Activated CD8-positive, alpha-beta memory T cell treated with anti-CD3 and anti-CD28 coated beads, Interleukin-2, amount 50 U/mL, for 4 hours (primary cell): ENCODE data around the gene PHF1.
"Not testable (repeated sequence)": the region's sequence is repeated elsewhere in the genome, so short reads cannot be mapped to it uniquely, and the experiment has no call there.

Experiments
- DNase-seq: peaks from one replicate; pipeline ENCODE4 v3.0.0-alpha.2; 2020

The PHF1 gene

DNA sequence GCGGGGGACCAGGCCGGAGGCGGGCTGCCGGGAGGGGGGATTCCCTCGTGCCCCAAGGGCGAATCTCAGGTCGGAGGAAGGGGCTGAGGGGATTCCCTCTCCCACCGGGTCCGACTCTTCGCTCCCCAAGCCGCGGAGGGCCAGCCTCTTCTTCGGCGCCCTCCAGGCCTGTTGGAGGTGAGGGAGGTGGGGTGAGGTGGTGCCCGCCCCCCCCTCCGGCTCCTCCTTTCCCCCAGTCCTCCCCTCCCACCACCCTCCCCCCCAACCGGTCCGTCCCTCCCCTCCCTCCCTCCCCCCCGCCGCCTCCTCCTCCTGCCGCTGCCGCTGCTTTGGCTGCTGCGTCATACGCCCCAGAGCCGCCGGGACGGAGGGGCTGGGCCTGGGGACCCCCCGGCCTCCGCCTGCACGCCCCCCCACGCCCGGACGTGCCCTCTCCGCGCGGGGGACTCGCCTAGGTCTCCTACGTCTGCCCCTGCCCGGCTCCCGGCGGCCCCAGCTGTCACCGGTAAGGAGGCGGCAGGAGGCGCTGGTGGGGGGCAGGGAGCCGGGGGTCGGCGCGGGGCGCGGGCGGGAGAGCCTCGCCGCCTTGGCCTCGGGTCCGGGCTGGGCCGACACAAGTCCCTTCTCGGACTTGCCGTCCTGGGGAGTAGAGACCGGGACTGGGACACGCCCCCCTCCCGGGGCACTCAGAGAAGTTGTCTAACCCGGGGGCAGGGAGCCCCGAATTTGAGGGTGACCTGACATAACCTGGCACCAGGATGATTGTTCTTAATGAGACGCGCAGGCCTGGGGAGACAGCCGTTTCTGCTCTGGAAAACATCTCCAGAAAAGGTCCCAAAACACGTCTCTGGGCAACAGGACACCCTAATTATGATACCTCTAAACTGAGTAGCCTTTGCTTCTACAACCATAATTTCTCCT lies at the start of gene PHF1:
PHF1 (plus strand) TSS at position 304 of the 921 bp plus-strand sequence. CDS start 1,250 bp downstream, outside the sequence.
- DNase-seq, result peak; percentile 80

DNA sequence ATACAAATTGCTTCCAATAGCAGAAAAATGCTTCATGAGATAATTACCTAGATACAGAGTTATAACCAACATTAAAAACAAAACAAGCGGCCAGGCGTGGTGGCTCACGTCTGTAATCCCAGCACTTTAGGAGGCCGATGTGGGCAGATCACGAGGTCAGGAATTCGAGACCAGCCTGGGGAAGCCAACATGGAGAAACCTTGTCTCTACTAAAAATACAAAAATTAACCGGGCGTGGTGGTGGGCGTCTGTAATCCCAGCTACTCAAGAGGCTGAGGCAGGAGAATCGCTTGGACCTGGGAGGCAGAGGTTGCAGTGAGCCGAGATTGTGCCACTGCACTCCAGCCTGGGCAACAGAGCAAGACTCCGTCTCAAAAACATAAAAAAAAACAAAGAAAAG lies 47.3 kb upstream of the PHF1 start:
- DNase-seq, result not testable (repeated sequence)

- not testable (repeated sequence) for DNase-seq
These were observed 46.2 kb upstream of the PHF1 start for GRCh38 chr6:33364475-33365205.

DNA sequence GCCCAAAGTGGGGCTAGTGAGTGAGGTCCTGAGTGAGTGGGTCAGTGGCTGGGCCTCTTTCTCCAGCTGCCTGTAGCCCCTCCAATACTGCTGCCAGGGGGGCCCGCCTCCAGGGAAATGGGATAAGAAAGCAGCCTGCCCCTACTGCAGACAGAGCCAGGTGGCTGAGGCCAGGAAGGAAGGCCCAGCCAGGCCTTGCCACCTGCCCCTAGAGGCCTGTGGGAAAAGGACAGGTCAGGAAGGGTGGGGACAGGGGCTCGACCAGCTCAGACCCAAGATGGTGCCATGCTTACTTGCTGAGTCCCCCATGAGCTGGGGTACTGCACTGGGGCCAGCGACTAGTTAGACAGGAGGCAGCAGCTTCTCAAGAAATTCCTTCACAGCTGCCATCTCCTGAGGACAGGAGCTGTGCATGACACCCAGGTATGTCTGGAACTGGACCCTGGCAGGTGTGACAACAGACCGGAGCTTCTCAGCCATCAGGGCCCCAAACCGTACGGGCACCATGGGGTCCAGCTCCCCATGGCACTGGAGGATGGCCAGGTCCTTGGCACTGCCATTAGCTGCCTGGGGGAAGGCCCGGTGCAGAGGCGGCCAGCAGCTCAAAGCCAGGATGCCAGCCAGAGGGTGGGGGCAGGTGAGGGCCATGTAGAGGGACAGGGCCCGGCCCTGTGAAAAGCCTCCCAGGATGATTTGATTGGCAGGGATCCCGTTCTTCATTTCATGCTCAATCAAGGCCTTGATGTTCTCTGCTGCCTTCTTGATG lies 45.4 kb upstream of the PHF1 start:
- DNase-seq, result not testable (repeated sequence)

GRCh38 chr6:33367009-33367714 lies 43.7 kb upstream of the PHF1 start:
- no peak for DNase-seq

DNA sequence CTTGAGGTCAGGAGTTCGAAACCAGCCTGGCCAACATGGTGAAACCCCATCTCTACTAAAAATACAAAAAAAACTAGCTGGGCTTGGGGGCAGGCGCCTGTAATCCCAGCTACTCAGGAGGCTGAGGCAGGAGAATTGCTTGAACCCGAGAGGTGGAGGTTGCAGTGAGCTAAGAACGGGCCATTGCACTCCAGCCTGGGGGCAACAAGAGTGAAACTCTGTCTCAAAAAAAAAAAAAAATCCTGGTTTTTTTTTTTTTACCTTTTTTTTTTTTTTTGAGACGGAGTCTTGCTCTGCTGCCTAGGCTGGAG lies 43.1 kb upstream of the PHF1 start:
- DNase-seq, result not testable (repeated sequence)

- not testable (repeated sequence) for DNase-seq
These were observed 38.9 kb upstream of the PHF1 start for GRCh38 chr6:33371901-33372300.

DNA sequence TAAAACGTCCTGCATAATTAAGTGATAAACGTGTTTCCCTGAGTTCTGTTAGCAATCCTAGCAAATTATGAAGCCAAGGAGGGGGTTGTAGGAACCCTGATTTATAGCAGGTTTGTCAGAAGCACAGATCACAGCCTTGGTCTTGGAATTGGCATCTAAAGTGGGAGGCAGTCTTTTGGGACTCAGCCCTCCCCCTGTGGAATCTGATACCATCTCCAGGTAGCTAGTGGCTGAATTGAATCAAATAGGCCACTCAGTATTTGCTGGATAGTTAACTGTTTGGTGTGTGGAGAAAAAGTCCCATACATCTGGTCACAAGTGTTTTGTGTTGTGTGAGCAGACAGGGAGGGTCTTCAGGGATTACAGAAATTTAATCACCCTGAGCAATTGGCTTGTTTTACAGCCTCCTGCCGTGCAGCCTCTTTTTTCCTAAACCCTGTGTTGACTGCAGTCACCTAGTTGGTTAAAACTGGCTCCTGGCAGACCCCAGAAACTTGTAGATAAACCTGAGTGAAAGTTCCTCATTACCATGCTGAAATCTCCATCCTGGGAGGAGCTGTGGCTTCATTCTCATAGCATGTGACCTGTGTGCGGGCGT lies 38.2 kb upstream of the PHF1 start:
- no peak for DNase-seq

DNA sequence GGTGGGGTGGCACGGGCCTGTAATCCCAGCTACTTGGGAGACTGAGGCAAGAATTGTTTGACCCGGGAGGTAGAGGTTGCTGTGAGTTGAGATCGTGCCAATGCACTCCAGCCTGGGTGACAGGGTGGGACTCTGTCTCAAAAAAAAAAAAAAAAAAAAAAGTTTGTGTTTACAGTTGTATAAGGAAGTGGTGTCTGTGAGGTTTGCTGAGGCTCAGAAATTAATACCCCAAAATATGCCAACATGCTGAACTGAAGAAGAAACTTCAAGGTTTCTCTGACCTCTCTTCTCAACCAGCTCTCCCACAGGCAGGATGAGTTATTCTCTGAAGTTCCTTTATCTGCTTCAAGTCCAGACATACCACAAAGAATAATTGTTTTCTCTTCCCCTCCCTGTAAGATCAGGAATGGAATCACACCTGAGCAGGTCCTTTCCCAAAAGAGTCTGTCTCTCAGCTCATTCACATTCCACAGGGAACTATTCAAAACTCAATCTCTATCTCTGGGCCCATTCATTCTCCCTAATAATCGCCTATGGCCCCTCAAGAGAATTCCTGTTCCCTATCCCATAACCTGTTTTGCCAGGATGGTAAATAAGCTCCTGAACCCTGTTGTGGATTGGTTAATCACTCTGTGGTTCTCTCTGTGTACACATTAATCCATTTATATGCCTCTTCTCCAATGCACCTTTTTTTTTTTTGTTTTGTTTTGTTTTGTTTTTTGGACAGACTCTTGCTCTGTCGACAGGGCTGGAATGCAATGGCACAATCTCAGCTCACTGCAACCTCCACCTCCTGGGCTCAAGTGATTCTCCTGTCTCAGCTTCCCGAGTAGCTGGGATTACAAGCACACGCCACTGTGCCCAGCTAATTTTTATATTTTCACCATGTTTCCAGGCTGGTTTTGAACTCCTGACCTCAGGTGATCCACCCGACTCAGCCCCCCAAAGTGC lies 36.6 kb upstream of the PHF1 start:
- DNase-seq, result no peak

DNA sequence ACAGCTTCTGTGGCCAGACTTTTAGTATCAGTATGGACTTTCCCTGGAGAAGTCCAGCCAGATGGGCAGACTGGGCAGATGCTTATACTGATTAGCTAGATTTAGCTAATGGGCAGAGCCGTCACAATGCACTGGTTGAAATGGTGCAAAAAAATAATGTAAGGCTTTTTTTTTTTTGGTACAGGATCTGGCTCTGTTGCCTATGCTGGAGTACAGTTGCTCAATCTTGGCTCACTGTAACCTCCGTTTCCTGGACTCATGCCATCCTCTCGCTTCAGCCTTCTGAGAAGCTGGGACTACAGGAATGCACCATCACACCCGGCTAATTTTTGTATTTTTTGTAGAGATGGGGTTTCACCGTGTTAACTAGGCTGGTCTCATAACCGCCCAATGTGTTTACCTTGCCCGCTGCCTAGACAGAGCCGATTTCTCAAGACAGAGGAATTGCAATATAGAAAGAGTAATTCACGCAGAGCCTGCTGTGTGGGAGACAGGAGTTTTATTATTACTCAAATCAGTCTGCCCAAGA lies 35.6 kb upstream of the PHF1 start:
- DNase-seq, result no peak

DNA sequence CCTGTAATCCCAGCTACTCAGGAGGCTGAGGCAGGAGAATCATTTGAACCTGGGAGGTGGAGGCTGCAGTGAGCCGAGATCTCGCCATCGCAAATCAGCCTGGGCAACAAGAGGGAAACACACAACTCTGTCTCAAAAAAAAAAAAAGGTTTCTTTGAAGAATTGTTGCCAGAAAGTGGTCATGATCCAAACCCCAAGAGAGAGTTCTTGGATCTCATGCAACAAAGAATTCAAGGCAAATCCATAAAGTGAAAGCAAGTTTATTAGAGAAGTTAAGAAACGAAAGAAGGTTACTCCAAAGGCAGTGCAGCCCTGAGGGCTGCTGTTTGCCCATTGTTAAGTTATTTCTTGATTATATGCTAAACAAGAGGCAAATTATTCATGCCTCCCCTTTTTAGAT lies 33.6 kb upstream of the PHF1 start:
- DNase-seq, result no peak

DNA sequence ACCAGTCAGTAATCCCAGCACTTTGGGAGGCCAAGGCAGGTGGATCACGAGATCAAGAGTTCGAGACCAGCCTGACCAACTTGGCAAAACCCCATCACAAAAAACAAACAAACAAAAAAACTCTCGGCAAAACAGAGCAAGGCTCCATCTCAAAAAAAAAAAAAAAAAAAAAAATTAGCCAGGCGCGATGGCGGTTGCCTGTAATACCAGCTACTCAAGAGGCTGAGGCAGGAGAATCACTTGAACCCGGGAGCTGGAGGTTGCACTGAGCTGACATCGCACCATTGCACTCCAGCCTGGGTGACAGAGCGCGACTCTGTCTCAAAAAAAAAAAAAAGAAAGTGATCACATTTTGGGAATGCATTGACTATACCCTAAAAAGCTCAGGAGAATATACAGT lies 31.6 kb upstream of the PHF1 start:
- DNase-seq, result not testable (repeated sequence)

- no peak for DNase-seq
These were observed 30.4 kb upstream of the PHF1 start for GRCh38 chr6:33380272-33380981.

GRCh38 chr6:33383427-33384185 lies 27.2 kb upstream of the PHF1 start:
- no peak for DNase-seq

- no peak for DNase-seq
These were observed 26.2 kb upstream of the PHF1 start for GRCh38 chr6:33384581-33385020.

DNA sequence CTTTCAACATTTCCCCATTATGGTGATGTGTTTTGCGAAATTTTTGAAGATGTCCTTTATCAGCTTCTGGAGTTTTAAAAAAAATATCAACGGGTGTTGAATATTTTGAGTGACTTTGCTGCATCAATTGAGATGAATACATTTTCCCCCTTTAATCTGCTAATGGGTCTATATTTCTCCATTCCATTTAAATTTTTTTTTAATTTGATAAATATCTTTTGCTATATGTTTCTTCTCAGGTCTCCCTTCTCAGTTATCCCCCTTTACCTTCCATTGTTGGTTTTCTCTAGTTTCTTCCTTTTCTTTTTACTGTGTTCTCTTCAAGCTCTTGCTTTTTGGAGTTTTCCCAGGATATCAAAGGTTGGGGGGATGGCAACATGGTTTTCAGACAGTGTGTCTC lies 20.6 kb upstream of the PHF1 start:
- no peak for DNase-seq

GRCh38 chr6:33390767-33391277 lies 20.0 kb upstream of the PHF1 start:
- no peak for DNase-seq

GRCh38 chr6:33391278-33391921 lies 19.4 kb upstream of the PHF1 start, which contains the start of gene KIFC1:
KIFC1 (plus strand) TSS chr6:33391823; CDS start chr6:33391986, 163 bp downstream.
- DNase-seq, result peak; percentile 98
